ENCODE results near the gene C6orf47. TPM values are rescaled to one million over a fixed set of nuclear protein-coding genes. Genes with fewer than 3 reads are reported as not detected.
A peak's percentile ranks its signal among the peaks of the same experiment; 100 is the strongest.

C6orf47 gene
- total and polyA plus RNA-seq, 4 donors: 2.0 to 10.8 (median 7.4) TPM

- no peak overlapping the region for H3K4me3 ChIP-seq (ENCODE audit: low read depth in 1 of 3, low read length in 3 of 3)
- TF ChIP-seq CTCF (IDR thresholded peaks at IDR 0.05; ENCODE audit: low read depth, low read length, missing input control): peak; percentile 11
- no peak for TF ChIP-seq HNF4G (IDR thresholded peaks at IDR 0.05)
- no peak for TF ChIP-seq GABPA (IDR thresholded peaks at IDR 0.05 in 1 of 2, conservative IDR thresholded peaks at IDR 0.05 in 1 of 2)
- no peak for TF ChIP-seq FOXA1 (IDR thresholded peaks at IDR 0.05)
- TF ChIP-seq MAX (IDR thresholded peaks at IDR 0.05): no peak
- no peak for TF ChIP-seq TAF1 (conservative IDR thresholded peaks at IDR 0.05)
- no peak for TF ChIP-seq SP1 (IDR thresholded peaks at IDR 0.05)
- no peak for TF ChIP-seq JUND (IDR thresholded peaks at IDR 0.05)
- TF ChIP-seq FOXA2 (IDR thresholded peaks at IDR 0.05): no peak
- peak; percentile 51 to 69 for TF ChIP-seq RAD21 (IDR thresholded peaks at IDR 0.05)
- no peak for TF ChIP-seq EGR1 (IDR thresholded peaks at IDR 0.05; ENCODE audit: low read depth in 2 of 2)
- TF ChIP-seq ZBTB33 (IDR thresholded peaks at IDR 0.05): no peak
- TF ChIP-seq, protein P1, sequence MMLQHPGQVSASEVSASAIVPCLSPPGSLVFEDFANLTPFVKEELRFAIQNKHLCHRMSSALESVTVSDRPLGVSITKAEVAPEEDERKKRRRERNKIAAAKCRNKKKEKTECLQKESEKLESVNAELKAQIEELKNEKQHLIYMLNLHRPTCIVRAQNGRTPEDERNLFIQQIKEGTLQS (IDR thresholded peaks at IDR 0.05): no peak
- no peak for TF ChIP-seq YY1 (IDR thresholded peaks at IDR 0.05)
- no peak for TF ChIP-seq RXRA (IDR thresholded peaks at IDR 0.05)
- no peak for TF ChIP-seq NR2F2 (IDR thresholded peaks at IDR 0.05)
- TF ChIP-seq HNF4A (conservative IDR thresholded peaks at IDR 0.05): peak; percentile 45 to 57
- TF ChIP-seq, protein P2, sequence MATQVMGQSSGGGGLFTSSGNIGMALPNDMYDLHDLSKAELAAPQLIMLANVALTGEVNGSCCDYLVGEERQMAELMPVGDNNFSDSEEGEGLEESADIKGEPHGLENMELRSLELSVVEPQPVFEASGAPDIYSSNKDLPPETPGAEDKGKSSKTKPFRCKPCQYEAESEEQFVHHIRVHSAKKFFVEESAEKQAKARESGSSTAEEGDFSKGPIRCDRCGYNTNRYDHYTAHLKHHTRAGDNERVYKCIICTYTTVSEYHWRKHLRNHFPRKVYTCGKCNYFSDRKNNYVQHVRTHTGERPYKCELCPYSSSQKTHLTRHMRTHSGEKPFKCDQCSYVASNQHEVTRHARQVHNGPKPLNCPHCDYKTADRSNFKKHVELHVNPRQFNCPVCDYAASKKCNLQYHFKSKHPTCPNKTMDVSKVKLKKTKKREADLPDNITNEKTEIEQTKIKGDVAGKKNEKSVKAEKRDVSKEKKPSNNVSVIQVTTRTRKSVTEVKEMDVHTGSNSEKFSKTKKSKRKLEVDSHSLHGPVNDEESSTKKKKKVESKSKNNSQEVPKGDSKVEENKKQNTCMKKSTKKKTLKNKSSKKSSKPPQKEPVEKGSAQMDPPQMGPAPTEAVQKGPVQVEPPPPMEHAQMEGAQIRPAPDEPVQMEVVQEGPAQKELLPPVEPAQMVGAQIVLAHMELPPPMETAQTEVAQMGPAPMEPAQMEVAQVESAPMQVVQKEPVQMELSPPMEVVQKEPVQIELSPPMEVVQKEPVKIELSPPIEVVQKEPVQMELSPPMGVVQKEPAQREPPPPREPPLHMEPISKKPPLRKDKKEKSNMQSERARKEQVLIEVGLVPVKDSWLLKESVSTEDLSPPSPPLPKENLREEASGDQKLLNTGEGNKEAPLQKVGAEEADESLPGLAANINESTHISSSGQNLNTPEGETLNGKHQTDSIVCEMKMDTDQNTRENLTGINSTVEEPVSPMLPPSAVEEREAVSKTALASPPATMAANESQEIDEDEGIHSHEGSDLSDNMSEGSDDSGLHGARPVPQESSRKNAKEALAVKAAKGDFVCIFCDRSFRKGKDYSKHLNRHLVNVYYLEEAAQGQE (IDR thresholded peaks at IDR 0.05): no peak
- DNase-seq (ENCODE audit: low spot score): no peak
- H3K27ac ChIP-seq (ENCODE audit: low read depth in 1 of 2, low read length in 2 of 2): no peak overlapping the region
- H3K9me3 ChIP-seq (ENCODE audit: control insufficient read depth in 4 of 4, low read length in 3 of 4): no peaks in the 10 kb centered on the region
- H3K4me1 ChIP-seq (ENCODE audit: control insufficient read depth in 4 of 4, insufficient read depth in 4 of 4, low read length in 3 of 4): peaks cover 0 to 25% (median 19%) of the 10 kb centered on the region in 4 donors
- no peaks in the 10 kb centered on the region for H3K27me3 ChIP-seq (ENCODE audit: control insufficient read depth in 4 of 4, insufficient read depth in 4 of 4, low read length in 3 of 4)
- no peak overlapping the region for H3K9ac ChIP-seq (ENCODE audit: low read depth in 1 of 2, low read length in 2 of 2)
- 62% methylated on average over 17 of the region's 17 CpGs for WGBS
- peaks cover 36 to 90% (median 72%) of the 10 kb centered on the region in 4 donors for H3K36me3 ChIP-seq (ENCODE audit: control insufficient read depth in 4 of 4, insufficient read depth in 3 of 4, low read depth in 1 of 4, low read length in 3 of 4)
Measured at GRCh38 chr6:31643818-31644454, 16.6 kb downstream of the C6orf47 start.

All from liver (tissue), 9 donors.